ENCODE data around the gene PEX14. TPM values are rescaled to one million over a fixed set of nuclear protein-coding genes. Genes with fewer than 3 reads are reported as not detected.
A peak's percentile ranks its signal among the peaks of the same experiment; 100 is the strongest.

The PEX14 gene
- total RNA-seq, 1 donor from 2014 or later, result 24.0 TPM

GRCh38 chr1:10538646-10539355 is 64.1 kb downstream of the PEX14 start:
- DNase-seq (ENCODE audit: low spot score) (no peak), ATAC-seq (no peak)

GRCh38 chr1:10539411-10540043 is 64.8 kb downstream of the PEX14 start:
- no peak for DNase-seq (ENCODE audit: low spot score)
- no peak for ATAC-seq

- DNase-seq (ENCODE audit: low spot score) (no peak), ATAC-seq (peak; percentile 40)
Measured at GRCh38 chr1:10540277-10541005, 65.7 kb downstream of the PEX14 start.

GRCh38 chr1:10541286-10541685 is 66.5 kb downstream of the PEX14 start:
- DNase-seq (ENCODE audit: low spot score), result no peak
- ATAC-seq, result no peak

- DNase-seq (ENCODE audit: low spot score) (no peak), ATAC-seq (no peak)
Measured at GRCh38 chr1:10544239-10544638, 69.5 kb downstream of the PEX14 start.

- DNase-seq (ENCODE audit: low spot score) (no peak), ATAC-seq (peak; percentile 24)
Measured at GRCh38 chr1:10546896-10547295, 72.1 kb downstream of the PEX14 start.

GRCh38 chr1:10549904-10550664 is 75.3 kb downstream of the PEX14 start:
- DNase-seq (ENCODE audit: low spot score) (no peak), ATAC-seq (no peak)

- ATAC-seq (no peak), DNase-seq (ENCODE audit: low spot score) (no peak)
Measured at GRCh38 chr1:10553118-10553517, 78.4 kb downstream of the PEX14 start.

- DNase-seq (ENCODE audit: low spot score), result peak; percentile 78
- ATAC-seq, result peak; percentile 87
Measured at GRCh38 chr1:10555635-10556429, 81.1 kb downstream of the PEX14 start.

GRCh38 chr1:10556430-10557005 is 81.8 kb downstream of the PEX14 start:
- ATAC-seq, result no peak
- no peak for DNase-seq (ENCODE audit: low spot score)

- ATAC-seq (no peak), DNase-seq (ENCODE audit: low spot score) (no peak)
Measured at GRCh38 chr1:10557714-10558113, 83.0 kb downstream of the PEX14 start.

GRCh38 chr1:10559386-10559785 is 84.6 kb downstream of the PEX14 start:
- ATAC-seq, result no peak
- no peak for DNase-seq (ENCODE audit: low spot score)

GRCh38 chr1:10561497-10561896 is 86.7 kb downstream of the PEX14 start:
- DNase-seq (ENCODE audit: low spot score), result no peak
- no peak for ATAC-seq

GRCh38 chr1:10561955-10562354 is 87.2 kb downstream of the PEX14 start:
- DNase-seq (ENCODE audit: low spot score), result no peak
- ATAC-seq, result no peak

GRCh38 chr1:10564063-10564462 is 89.3 kb downstream of the PEX14 start:
- ATAC-seq, result no peak
- DNase-seq (ENCODE audit: low spot score), result no peak

- DNase-seq (ENCODE audit: low spot score), result no peak
- ATAC-seq, result no peak
Measured at GRCh38 chr1:10569531-10569930, 94.8 kb downstream of the PEX14 start.

GRCh38 chr1:10575616-10576015 is 100.9 kb downstream of the PEX14 start:
- DNase-seq (ENCODE audit: low spot score) (no peak), ATAC-seq (no peak)

GRCh38 chr1:10578070-10578469 is 103.3 kb downstream of the PEX14 start:
- DNase-seq (ENCODE audit: low spot score) (no peak), ATAC-seq (peak; percentile 77)

GRCh38 chr1:10583641-10584040 is 108.9 kb downstream of the PEX14 start:
- no peak for DNase-seq (ENCODE audit: low spot score)

GRCh38 chr1:10585242-10585641 is 110.5 kb downstream of the PEX14 start:
- ATAC-seq (peak; percentile 23), DNase-seq (ENCODE audit: low spot score) (no peak)

More at GRCh38 chr1:10583641-10584040, 108.9 kb downstream of the PEX14 start:
- ATAC-seq, result no peak

Measured in left lobe of liver (tissue), 2 donors.